SK-N-SH (cell line): ENCODE results near the gene TRPM2. TPM values are rescaled to one million over a fixed set of nuclear protein-coding genes. Genes with fewer than 3 reads are reported as not detected.

Experiments
- CTCF ChIA-PET: fragments of 300-600, 350-600 bp; formaldehyde crosslinking; extraction: SDS; loops from one replicate; lab custom pipeline; 2021; lab: Yijun Ruan, JAX
- POLR2A ChIA-PET: fragments of 350-600 bp; sonication (Branson Sonifier 250); formaldehyde crosslinking; extraction: SDS; loops from one replicate; lab custom pipeline; 2020; ENCODE audit warnings: antibody characterized with exemption, inconsistent platforms; lab: Yijun Ruan, JAX
- DNase-seq: peaks from one replicate; pipeline ENCODE4 v3.0.0; 2012
- H2AFZ ChIP-seq: fragments of 200-600 bp; sonication (generic); 2 replicates; pipeline ENCODE4 v1.8.1; 2016; ENCODE audit warnings: antibody characterized with exemption, mild to moderate bottlenecking, low read depth
- H3F3A ChIP-seq: fragments of 200-600 bp; sonication (generic); replicated peaks from 2 replicates; pipeline ENCODE3; 2016; ENCODE audit warnings: antibody characterized with exemption, mild to moderate bottlenecking; ENCODE audit not compliant: insufficient read depth
- H3K27ac ChIP-seq, 2 experiments: fragments of 200-500 bp in 1 of 2; fragments of 200-600 bp in 1 of 2; sonication (Bioruptor generic) in 1 of 2; sonication (generic), shearing (Covaris generic) in 1 of 2; 2 replicates each; pipeline versions ENCODE4 v1.5.1 to v1.6.1; 2014 to 2016; ENCODE audit warnings: low read depth in 2 of 2, inconsistent platforms in 1 of 2, low read length in 1 of 2, mild to moderate bottlenecking in 1 of 2, mixed read lengths in 1 of 2
- H3K27me3 ChIP-seq: fragments of 200-600 bp; sonication (generic), shearing (Covaris generic); 2 replicates; pipeline ENCODE4 v1.6.1; 2016; ENCODE audit warnings: mixed run types; ENCODE audit not compliant: insufficient read depth
- H3K36me3 ChIP-seq, 2 experiments: fragments of 200-500 bp in 1 of 2; fragments of 200-600 bp in 1 of 2; sonication (Bioruptor generic) in 1 of 2; sonication (generic) in 1 of 2; replicated peaks in 1 of 2; 2 replicates each; pipeline versions ENCODE3 to v1.5.1; 2014 to 2016; ENCODE audit warnings: low read length in 1 of 2, mild to moderate bottlenecking in 1 of 2; ENCODE audit not compliant: insufficient read depth in 2 of 2, control insufficient read depth in 1 of 2
- H3K4me1 ChIP-seq, 2 experiments: fragments of 200-500 bp in 1 of 2; fragments of 200-600 bp in 1 of 2; sonication (Bioruptor generic) in 1 of 2; sonication (generic), shearing (Covaris generic) in 1 of 2; 2 replicates each; pipeline versions ENCODE4 v1.5.1 to v1.6.1; 2014 to 2016; ENCODE audit warnings: low read depth in 1 of 2, low read length in 1 of 2, mixed run types in 1 of 2; ENCODE audit not compliant: insufficient read depth in 2 of 2, control insufficient read depth in 1 of 2
- H3K4me2 ChIP-seq: fragments of 200-600 bp; sonication (generic), shearing (Covaris generic); 2 replicates; pipeline ENCODE4 v1.6.1; 2017; ENCODE audit warnings: mixed run types
- H3K4me3 ChIP-seq, 2 experiments: fragments of 200-500 bp in 1 of 2; fragments of 200-600 bp in 1 of 2; sonication (Bioruptor generic) in 1 of 2; sonication (generic), shearing (Covaris generic) in 1 of 2; 2 replicates each; pipeline versions ENCODE4 v1.5.1 to v1.8.1; 2014 to 2016; ENCODE audit warnings: low read depth in 2 of 2, inconsistent platforms in 1 of 2, low read length in 1 of 2, mild to moderate bottlenecking in 1 of 2, mixed read lengths in 1 of 2, moderate library complexity in 1 of 2
- H3K79me2 ChIP-seq: fragments of 200-600 bp; sonication (generic); 2 replicates; pipeline ENCODE4 v1.8.1; 2017; ENCODE audit warnings: mild to moderate bottlenecking; ENCODE audit not compliant: insufficient read depth
- H3K9ac ChIP-seq: fragments of 200-600 bp; sonication (generic); 2 replicates; pipeline ENCODE4 v1.6.1; 2017; ENCODE audit warnings: mixed run types
- H3K9me2 ChIP-seq: fragments of 200-600 bp; sonication (generic); 2 replicates; pipeline ENCODE4 v1.6.1; 2017; ENCODE audit warnings: mixed run types
- H3K9me3 ChIP-seq: fragments of 200-600 bp; sonication (generic); 2 replicates; pipeline ENCODE4 v1.6.1; 2017; ENCODE audit warnings: mixed run types, mild to moderate bottlenecking, moderate library complexity
- H4K20me1 ChIP-seq: fragments of 200-600 bp; sonication (generic); 2 replicates; pipeline ENCODE4 v1.6.1; 2017; ENCODE audit warnings: mild to moderate bottlenecking, mixed run types; ENCODE audit not compliant: insufficient read depth
- ELF1 ChIP-seq: IDR thresholded peaks from 2 replicates; pipeline ENCODE4 v1.4.0; 2012
- EP300 ChIP-seq, 2 experiments: IDR thresholded peaks; 2 replicates each; pipeline versions ENCODE4 v1.4.0 to v1.6.1; 2012; ENCODE audit warnings: borderline replicate concordance in 1 of 2, low read depth in 1 of 2, low read length in 1 of 2
- EZH2phosphoT487 ChIP-seq: fragments of 200-600 bp; sonication (generic); IDR thresholded peaks from 2 replicates; pipeline ENCODE4 v1.6.1; 2017; ENCODE audit warnings: low read depth, mixed run types, mild to moderate bottlenecking, antibody characterized with exemption, moderate library complexity, borderline replicate concordance
- GABPA ChIP-seq: IDR thresholded peaks from 2 replicates; pipeline ENCODE4 v1.4.0; 2012; ENCODE audit warnings: low read depth, mild to moderate bottlenecking
- GATA2 ChIP-seq: sonication (generic); formaldehyde crosslinking; IDR thresholded peaks from 2 replicates; pipeline ENCODE4 v1.5.0; 2020; ENCODE audit warnings: mild to moderate bottlenecking, missing genetic modification reagents
- MEF2A ChIP-seq: IDR thresholded peaks from 2 replicates; pipeline ENCODE4 v1.4.0; 2012; ENCODE audit warnings: low read depth, borderline replicate concordance
- NFIC ChIP-seq: IDR thresholded peaks from 2 replicates; pipeline ENCODE4 v1.4.0; 2012; ENCODE audit warnings: borderline replicate concordance
- POLR2AphosphoS5 ChIP-seq: IDR thresholded peaks from 2 replicates; pipeline ENCODE4 v1.6.1; 2012; ENCODE audit warnings: low read depth, low read length
- RCOR1 ChIP-seq: fragments of 150-350 bp; IDR thresholded peaks from 2 replicates; pipeline ENCODE4 v1.6.1; 2017; ENCODE audit warnings: antibody characterized with exemption, low read length
- SMC3 ChIP-seq: IDR thresholded peaks from 2 replicates; pipeline ENCODE4 v1.6.1; 2012; ENCODE audit warnings: low read depth, low read length, improper control_type of control experiment
- TAF1 ChIP-seq: IDR thresholded peaks from 2 replicates; pipeline ENCODE4 v1.6.1; 2012; ENCODE audit warnings: low read depth, mild to moderate bottlenecking, low read length, moderate library complexity, borderline replicate concordance
- TCF12 ChIP-seq: IDR thresholded peaks from 2 replicates; pipeline ENCODE4 v1.4.0; 2012
- TEAD4 ChIP-seq: IDR thresholded peaks from 2 replicates; pipeline ENCODE4 v1.4.0; 2012; ENCODE audit warnings: mild to moderate bottlenecking, borderline replicate concordance; ENCODE audit not compliant: insufficient read depth
- YY1 ChIP-seq: IDR thresholded peaks from 2 replicates; pipeline ENCODE4 v1.4.0; 2012; ENCODE audit warnings: low read depth, mild to moderate bottlenecking
- WGBS: methylation state at CpG from one replicate; pipeline ENCODE4 v1.1.6; 2017; ENCODE audit warnings: low lambda C conversion rate; 5-methylcytosine and 5-hydroxymethylcytosine counted together
- polyA plus RNA-seq, 3 experiments: library from polyadenylated mRNA; depleted of rRNA; stranded (reverse); fragments of >200 nt; gene quantifications; 2 replicates each; pipeline ENCODE4 v1.2.3, GENCODE V29; 2012
- TF ChIP-seq, protein P1 (sequence below): IDR thresholded peaks from 2 replicates; pipeline ENCODE4 v1.6.1; 2012; ENCODE audit warnings: mild to moderate bottlenecking, low read depth, low read length, moderate library complexity

The TRPM2 gene
- polyA plus RNA-seq, 1 of the 3 experiments (the other 2 are of a cell fraction): not detected

- Histone ChIP-seq H3K27ac (no peak overlapping the region), H3K9me3 (no peaks in the 10 kb centered on the region), H3K9ac (no peak overlapping the region), H3K9me2 (no peaks in the 10 kb centered on the region), H4K20me1 (no peaks in the 10 kb centered on the region), H3K4me1 (peaks cover 0 to 11% of the 10 kb centered on the region in 2 experiments; a peak in 1 of 4 replicates), H3K4me3 (no peak overlapping the region), H2AFZ (no peak overlapping the region), H3K36me3 (peaks cover 0 to 44% of the 10 kb centered on the region in 2 experiments), H3K79me2 (no peaks in the 10 kb centered on the region), H3F3A (no peaks in the 10 kb centered on the region), H3K4me2 (no peak overlapping the region), H3K27me3 (no peaks in the 10 kb centered on the region)
- POLR2A ChIA-PET: no interaction called here
- TF ChIP-seq RCOR1 (no peak), TCF12 (no peak), GABPA (no peak), TEAD4 (no peak), EP300 (IDR thresholded peaks at IDR 0.05; ENCODE audit: borderline replicate concordance in 1 of 2, low read depth in 1 of 2, low read length in 1 of 2) (no peak), MEF2A (no peak), YY1 (no peak), TAF1 (no peak), ELF1 (no peak), GATA2 (CRISPR knock-in tag) (no peak), SMC3 (no peak), NFIC (no peak), POLR2AphosphoS5 (no peak), EZH2phosphoT487 (no peak)
- TF ChIP-seq, protein P1, sequence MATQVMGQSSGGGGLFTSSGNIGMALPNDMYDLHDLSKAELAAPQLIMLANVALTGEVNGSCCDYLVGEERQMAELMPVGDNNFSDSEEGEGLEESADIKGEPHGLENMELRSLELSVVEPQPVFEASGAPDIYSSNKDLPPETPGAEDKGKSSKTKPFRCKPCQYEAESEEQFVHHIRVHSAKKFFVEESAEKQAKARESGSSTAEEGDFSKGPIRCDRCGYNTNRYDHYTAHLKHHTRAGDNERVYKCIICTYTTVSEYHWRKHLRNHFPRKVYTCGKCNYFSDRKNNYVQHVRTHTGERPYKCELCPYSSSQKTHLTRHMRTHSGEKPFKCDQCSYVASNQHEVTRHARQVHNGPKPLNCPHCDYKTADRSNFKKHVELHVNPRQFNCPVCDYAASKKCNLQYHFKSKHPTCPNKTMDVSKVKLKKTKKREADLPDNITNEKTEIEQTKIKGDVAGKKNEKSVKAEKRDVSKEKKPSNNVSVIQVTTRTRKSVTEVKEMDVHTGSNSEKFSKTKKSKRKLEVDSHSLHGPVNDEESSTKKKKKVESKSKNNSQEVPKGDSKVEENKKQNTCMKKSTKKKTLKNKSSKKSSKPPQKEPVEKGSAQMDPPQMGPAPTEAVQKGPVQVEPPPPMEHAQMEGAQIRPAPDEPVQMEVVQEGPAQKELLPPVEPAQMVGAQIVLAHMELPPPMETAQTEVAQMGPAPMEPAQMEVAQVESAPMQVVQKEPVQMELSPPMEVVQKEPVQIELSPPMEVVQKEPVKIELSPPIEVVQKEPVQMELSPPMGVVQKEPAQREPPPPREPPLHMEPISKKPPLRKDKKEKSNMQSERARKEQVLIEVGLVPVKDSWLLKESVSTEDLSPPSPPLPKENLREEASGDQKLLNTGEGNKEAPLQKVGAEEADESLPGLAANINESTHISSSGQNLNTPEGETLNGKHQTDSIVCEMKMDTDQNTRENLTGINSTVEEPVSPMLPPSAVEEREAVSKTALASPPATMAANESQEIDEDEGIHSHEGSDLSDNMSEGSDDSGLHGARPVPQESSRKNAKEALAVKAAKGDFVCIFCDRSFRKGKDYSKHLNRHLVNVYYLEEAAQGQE: no peak
- WGBS: 96% methylated on average over 17 of the region's 44 CpGs
- DNase-seq: no peak
- CTCF ChIA-PET: interaction anchor here (1.1 to 1.6 kb wide), 2 partner anchors 22 to 28 kb away, joined by 3 to 6 read pairs; no protein-coding TSS in a partner anchor
Measured at GRCh38 chr21:44325386-44326271, 27.8 kb upstream of the TRPM2 start.
